Loucy (cell line): ENCODE measurements around the gene ALG12.

Experiments
- H2AFZ ChIP-seq: fragments of 200-600 bp; sonication (generic); 2 replicates; pipeline ENCODE4 v1.6.0; 2016; ENCODE audit warnings: antibody characterized with exemption, mild to moderate bottlenecking, low read length, moderate library complexity
- H3F3A ChIP-seq: fragments of 200-600 bp; 2 replicates; pipeline ENCODE4 v1.6.0; 2016; ENCODE audit warnings: antibody characterized with exemption, low read depth, mild to moderate bottlenecking
- H3K27me3 ChIP-seq: fragments of 200-600 bp; sonication (generic); 2 replicates; pipeline ENCODE4 v1.6.1; 2014; ENCODE audit warnings: low read length, mild to moderate bottlenecking; ENCODE audit not compliant: insufficient read depth, poor library complexity, severe bottlenecking
- H3K36me3 ChIP-seq: fragments of 200-600 bp; sonication (generic); 2 replicates; pipeline ENCODE4 v1.6.1; 2016; ENCODE audit warnings: low read length; ENCODE audit not compliant: insufficient read depth
- H3K4me1 ChIP-seq: fragments of 200-600 bp; sonication (generic); 2 replicates; pipeline ENCODE4 v1.5.1; 2014; ENCODE audit warnings: low read length, mild to moderate bottlenecking; ENCODE audit not compliant: insufficient read depth, poor library complexity, severe bottlenecking
- H3K4me2 ChIP-seq: fragments of 200-600 bp; sonication (generic); 2 replicates; pipeline ENCODE4 v1.6.0; 2014; ENCODE audit warnings: antibody characterized with exemption, low read length, low read depth, mild to moderate bottlenecking; ENCODE audit not compliant: poor library complexity, severe bottlenecking
- H3K4me3 ChIP-seq: fragments of 200-600 bp; sonication (generic); 2 replicates; pipeline ENCODE4 v1.5.1; 2014; ENCODE audit warnings: low read length, mild to moderate bottlenecking, mixed read lengths; ENCODE audit not compliant: poor library complexity, severe bottlenecking
- H3K79me2 ChIP-seq: fragments of 200-600 bp; sonication (generic); 2 replicates; pipeline ENCODE4 v1.6.1; 2014; ENCODE audit warnings: low read length; ENCODE audit not compliant: insufficient read depth
- H3K9ac ChIP-seq: fragments of 200-600 bp; sonication (generic); 2 replicates; pipeline ENCODE4 v1.6.0; 2014; ENCODE audit warnings: mild to moderate bottlenecking, low read depth, low read length, moderate library complexity; ENCODE audit not compliant: poor library complexity, severe bottlenecking
- H3K9me2 ChIP-seq: fragments of 200-600 bp; sonication (generic); replicated peaks from 2 replicates; pipeline ENCODE4 v1.6.1; 2016; ENCODE audit warnings: low read depth, low read length, mixed read lengths
- H3K9me3 ChIP-seq: fragments of 200-600 bp; sonication (generic); 2 replicates; pipeline ENCODE4 v1.6.1; 2014; ENCODE audit warnings: mild to moderate bottlenecking, antibody characterized with exemption, low read length, low read depth; ENCODE audit not compliant: insufficient read depth
- H4K20me1 ChIP-seq: fragments of 200-600 bp; sonication (generic); 2 replicates; pipeline ENCODE4 v1.6.0; 2014; ENCODE audit warnings: antibody characterized with exemption, low read length, mild to moderate bottlenecking; ENCODE audit not compliant: insufficient read depth, poor library complexity, severe bottlenecking
- EZH2phosphoT487 ChIP-seq: fragments of 200-600 bp; IDR thresholded peaks from 2 replicates; pipeline ENCODE4 v1.6.1; 2018; ENCODE audit warnings: antibody characterized with exemption, mild to moderate bottlenecking, moderate library complexity, borderline replicate concordance
- TF ChIP-seq, protein P1 (sequence below): fragments of 200-600 bp; sonication (generic); conservative IDR thresholded peaks from 2 replicates; pipeline ENCODE4 v1.5.1; 2014; ENCODE audit warnings: mild to moderate bottlenecking, antibody characterized with exemption, low read length

The ALG12 gene

DNA sequence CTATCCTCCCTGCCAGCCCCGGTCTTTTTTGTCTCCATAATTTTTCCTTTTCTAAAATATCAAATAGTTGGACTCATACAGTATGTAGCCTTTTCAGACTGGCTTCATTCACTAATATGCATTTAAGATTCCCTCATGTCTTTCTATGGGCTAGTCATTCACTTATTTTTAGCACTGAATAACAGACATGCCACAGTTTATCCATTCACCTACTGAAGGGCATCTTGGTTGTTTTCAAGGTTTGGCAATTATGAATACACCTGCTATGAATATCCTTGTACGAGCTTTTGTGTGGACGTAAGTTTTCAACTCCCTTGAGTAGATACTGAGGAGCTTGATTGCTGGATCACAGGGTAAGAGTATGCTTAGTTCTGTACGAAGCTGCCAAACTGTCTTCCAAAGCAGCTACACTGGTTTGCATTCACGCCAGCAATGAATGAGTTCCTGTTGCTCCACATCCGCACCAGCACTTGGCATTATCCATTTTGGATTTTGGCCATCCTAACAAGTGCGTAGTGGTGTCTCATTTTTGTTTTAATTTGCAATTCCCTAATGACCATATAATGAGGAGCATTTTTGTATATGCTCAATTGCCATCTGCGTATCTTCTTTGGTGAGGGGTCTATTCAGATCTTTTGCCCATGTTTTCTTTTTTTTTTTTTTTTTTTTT is 21.1 kb downstream of the ALG12 start:
- no peaks in the 10 kb centered on the region for H3K9me2 ChIP-seq
- no peak overlapping the region for H2AFZ ChIP-seq
- H3K9ac ChIP-seq = no peak overlapping the region
- H3K4me1 ChIP-seq = no peaks in the 10 kb centered on the region
- H3K9me3 ChIP-seq = no peaks in the 10 kb centered on the region
- H3F3A ChIP-seq = no peaks in the 10 kb centered on the region
- peaks cover 6% of the 10 kb centered on the region for H4K20me1 ChIP-seq
- no peaks in the 10 kb centered on the region for H3K27me3 ChIP-seq
- peaks cover 3% of the 10 kb centered on the region; the same call in 1 of the 2 replicates for H3K79me2 ChIP-seq
- H3K4me2 ChIP-seq = no peak overlapping the region
- H3K36me3 ChIP-seq = peaks cover 24% of the 10 kb centered on the region; the same call in 1 of the 2 replicates
- TF ChIP-seq EZH2phosphoT487 = no peak
- TF ChIP-seq, protein P1, sequence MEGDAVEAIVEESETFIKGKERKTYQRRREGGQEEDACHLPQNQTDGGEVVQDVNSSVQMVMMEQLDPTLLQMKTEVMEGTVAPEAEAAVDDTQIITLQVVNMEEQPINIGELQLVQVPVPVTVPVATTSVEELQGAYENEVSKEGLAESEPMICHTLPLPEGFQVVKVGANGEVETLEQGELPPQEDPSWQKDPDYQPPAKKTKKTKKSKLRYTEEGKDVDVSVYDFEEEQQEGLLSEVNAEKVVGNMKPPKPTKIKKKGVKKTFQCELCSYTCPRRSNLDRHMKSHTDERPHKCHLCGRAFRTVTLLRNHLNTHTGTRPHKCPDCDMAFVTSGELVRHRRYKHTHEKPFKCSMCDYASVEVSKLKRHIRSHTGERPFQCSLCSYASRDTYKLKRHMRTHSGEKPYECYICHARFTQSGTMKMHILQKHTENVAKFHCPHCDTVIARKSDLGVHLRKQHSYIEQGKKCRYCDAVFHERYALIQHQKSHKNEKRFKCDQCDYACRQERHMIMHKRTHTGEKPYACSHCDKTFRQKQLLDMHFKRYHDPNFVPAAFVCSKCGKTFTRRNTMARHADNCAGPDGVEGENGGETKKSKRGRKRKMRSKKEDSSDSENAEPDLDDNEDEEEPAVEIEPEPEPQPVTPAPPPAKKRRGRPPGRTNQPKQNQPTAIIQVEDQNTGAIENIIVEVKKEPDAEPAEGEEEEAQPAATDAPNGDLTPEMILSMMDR = no peak
- no peak overlapping the region for H3K4me3 ChIP-seq

DNA sequence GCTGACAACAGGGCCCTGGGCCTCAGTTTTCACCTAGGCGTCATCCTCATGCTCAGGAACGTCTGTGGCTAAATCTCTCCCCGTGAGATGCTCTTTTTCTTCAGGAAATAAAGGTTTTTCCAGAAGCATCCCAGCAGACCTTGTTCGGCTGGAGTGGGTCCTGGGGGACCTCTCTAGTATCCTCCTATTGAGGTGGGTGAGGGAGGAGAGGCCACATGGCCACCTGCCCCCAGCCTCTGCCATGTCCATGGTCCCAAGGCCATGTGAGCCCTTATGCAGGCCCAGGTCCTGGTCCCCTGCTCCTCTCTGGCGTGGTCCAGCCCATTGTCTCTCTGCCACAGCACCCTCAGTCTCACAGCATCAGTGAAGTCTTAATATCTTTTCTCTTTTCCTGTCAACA is 22.0 kb downstream of the ALG12 start:
- TF ChIP-seq, protein P1 = no peak
- no peak for TF ChIP-seq EZH2phosphoT487
- H2AFZ ChIP-seq = no peak overlapping the region
- H3K4me1 ChIP-seq = no peaks in the 10 kb centered on the region
- no peaks in the 10 kb centered on the region for H3K9me2 ChIP-seq
- no peak overlapping the region for H3K4me2 ChIP-seq
- no peaks in the 10 kb centered on the region for H3K27me3 ChIP-seq
- peaks cover 6% of the 10 kb centered on the region for H4K20me1 ChIP-seq
- no peaks in the 10 kb centered on the region for H3K9me3 ChIP-seq
- H3F3A ChIP-seq = no peaks in the 10 kb centered on the region
- peaks cover 5% of the 10 kb centered on the region; the same call in 1 of the 2 replicates for H3K79me2 ChIP-seq
- H3K9ac ChIP-seq = no peak overlapping the region
- H3K36me3 ChIP-seq = peaks cover 31% of the 10 kb centered on the region; the same call in 1 of the 2 replicates
- H3K4me3 ChIP-seq = no peak overlapping the region

DNA sequence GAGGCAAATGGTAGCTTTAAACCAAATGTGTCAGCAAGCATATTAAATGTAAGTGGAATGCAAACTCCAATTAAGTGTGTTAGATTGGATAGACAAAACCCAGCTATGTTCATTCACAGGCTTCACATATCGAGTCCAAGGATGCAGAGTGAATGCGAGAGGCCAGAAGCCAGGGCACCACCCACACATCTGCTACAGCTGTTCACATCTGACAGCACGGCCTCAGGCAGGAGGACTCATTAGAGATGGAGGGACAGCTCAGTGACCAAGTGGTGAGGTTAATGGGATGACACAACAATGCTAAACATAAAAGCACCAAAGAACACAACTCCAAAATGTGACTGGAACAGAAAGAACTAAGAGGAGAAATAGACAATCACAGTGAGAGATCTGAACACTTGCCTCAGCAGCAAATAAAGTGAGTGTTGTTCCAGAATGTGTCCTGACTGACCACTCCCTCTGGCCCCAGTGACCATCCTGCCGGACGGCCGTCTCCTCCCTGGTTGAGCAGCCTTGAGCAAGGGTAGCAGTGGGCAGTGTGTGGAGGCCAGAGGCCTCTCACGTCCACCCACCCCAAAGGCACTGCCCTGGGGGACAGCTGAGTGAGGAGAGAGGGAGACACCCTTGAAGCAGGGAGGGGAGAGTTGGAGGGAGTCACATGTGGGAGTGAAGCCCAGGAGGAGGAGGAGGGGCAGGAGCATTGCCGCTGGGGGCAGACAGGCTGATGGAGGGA is 23.8 kb downstream of the ALG12 start:
- H3K27me3 ChIP-seq = no peaks in the 10 kb centered on the region
- H3K36me3 ChIP-seq = peaks cover 48% of the 10 kb centered on the region; the same call in 1 of the 2 replicates
- H3K4me1 ChIP-seq = no peaks in the 10 kb centered on the region
- H3K9me3 ChIP-seq = no peaks in the 10 kb centered on the region
- no peaks in the 10 kb centered on the region for H3F3A ChIP-seq
- H3K9ac ChIP-seq = no peak overlapping the region
- peaks cover 6% of the 10 kb centered on the region for H4K20me1 ChIP-seq
- TF ChIP-seq, protein P1 = no peak
- no peak for TF ChIP-seq EZH2phosphoT487
- peaks cover 21% of the 10 kb centered on the region for H3K79me2 ChIP-seq
- no peaks in the 10 kb centered on the region for H3K9me2 ChIP-seq
- no peak overlapping the region for H3K4me3 ChIP-seq
- no peak overlapping the region for H2AFZ ChIP-seq
- no peak overlapping the region for H3K4me2 ChIP-seq
